IMR-90 (cell line): ENCODE results near the gene MOAP1. TPM values are rescaled to one million over a fixed set of nuclear protein-coding genes. Genes with fewer than 3 reads are reported as not detected.

Experiments used
- ATAC-seq: fragments of 200-7000 bp; cut with Tn5 transposase; 2 replicates; pipeline ENCODE4 v1.9.1; 2020; ENCODE audit warnings: low read depth, mild to moderate bottlenecking, moderate library complexity
- BruUV-seq: library from RNA; stranded (reverse); fragments of 400-500 nt; replicated peaks from 2 replicates; lab custom pipeline; 2021; lab: Mats Ljungman, UMichigan
- CTCF ChIA-PET: fragments of 300-600 bp; formaldehyde crosslinking; extraction: SDS; loops from one replicate; lab custom pipeline; 2021; ENCODE audit warnings: antibody characterized with exemption; lab: Yijun Ruan, JAX
- POLR2A ChIA-PET: fragments of 300-600 bp; sonication (Branson Sonifier 250); formaldehyde crosslinking; loops from one replicate; lab custom pipeline; 2022; ENCODE audit warnings: antibody characterized with exemption; ENCODE audit not compliant: unreplicated experiment; lab: Charles Lee
- DNase-seq: peaks from one replicate; pipeline ENCODE4 v3.0.0; 2013
- H2AFZ ChIP-seq: replicated peaks from 2 replicates; pipeline ENCODE3; 2013; ENCODE audit warnings: low read length, mild to moderate bottlenecking; ENCODE audit not compliant: poor library complexity
- H2AK5ac ChIP-seq: 2 replicates; pipeline ENCODE4 v1.6.1; 2013; ENCODE audit warnings: low read depth, low read length, inconsistent platforms
- H2AK9ac ChIP-seq: replicated peaks from 2 replicates; pipeline ENCODE3; 2013; ENCODE audit warnings: mild to moderate bottlenecking, low read depth, low read length, moderate library complexity; ENCODE audit not compliant: poor library complexity
- H2BK120ac ChIP-seq: 2 replicates; pipeline ENCODE4 v1.6.1; 2013; ENCODE audit warnings: low read depth, low read length, inconsistent platforms
- H2BK15ac ChIP-seq: 3 replicates; pipeline ENCODE4 v1.6.1; 2013; ENCODE audit warnings: low read depth, low read length, inconsistent platforms
- H2BK20ac ChIP-seq: 2 replicates; pipeline ENCODE4 v1.6.1; 2013; ENCODE audit warnings: low read depth, mild to moderate bottlenecking, inconsistent platforms, low read length, moderate library complexity
- H2BK5ac ChIP-seq: 2 replicates; pipeline ENCODE4 v1.6.1; 2013; ENCODE audit warnings: mild to moderate bottlenecking, low read depth, low read length, inconsistent platforms; ENCODE audit not compliant: poor library complexity, severe bottlenecking
- H3K14ac ChIP-seq: replicated peaks from 2 replicates; pipeline ENCODE4 v1.6.1; 2013; ENCODE audit warnings: low read depth, low read length, inconsistent platforms
- H3K18ac ChIP-seq: 2 replicates; pipeline ENCODE4 v1.6.1; 2013; ENCODE audit warnings: low read depth, low read length, control low read depth
- H3K23ac ChIP-seq: 2 replicates; pipeline ENCODE4 v1.6.1; 2013; ENCODE audit warnings: low read depth, low read length, inconsistent platforms
- H3K27ac ChIP-seq: 2 replicates; pipeline ENCODE4 v1.5.1; 2013; ENCODE audit warnings: mild to moderate bottlenecking, control low read depth, low read length; ENCODE audit not compliant: insufficient read depth
- H3K27me3 ChIP-seq: 2 replicates; pipeline ENCODE4 v1.6.1; 2013; ENCODE audit warnings: low read length; ENCODE audit not compliant: control insufficient read depth, insufficient read depth
- H3K36me3 ChIP-seq: 2 replicates; pipeline ENCODE4 v1.6.1; 2013; ENCODE audit warnings: low read length, mixed read lengths; ENCODE audit not compliant: control insufficient read depth, insufficient read depth
- H3K4ac ChIP-seq: 2 replicates; pipeline ENCODE4 v1.6.1; 2013; ENCODE audit warnings: low read depth, low read length, inconsistent platforms
- H3K4me1 ChIP-seq: 2 replicates; pipeline ENCODE4 v1.6.1; 2013; ENCODE audit warnings: low read length, mixed read lengths; ENCODE audit not compliant: control insufficient read depth, insufficient read depth
- H3K4me2 ChIP-seq: 2 replicates; pipeline ENCODE4 v1.6.1; 2013; ENCODE audit warnings: low read depth, mild to moderate bottlenecking, control low read depth, low read length, moderate library complexity
- H3K4me3 ChIP-seq: 2 replicates; pipeline ENCODE4 v1.5.1; 2013; ENCODE audit warnings: low read depth, mild to moderate bottlenecking, control low read depth, low read length, moderate library complexity; ENCODE audit not compliant: insufficient read depth
- H3K56ac ChIP-seq: 2 replicates; pipeline ENCODE4 v1.6.1; 2013; ENCODE audit warnings: low read length, inconsistent platforms; ENCODE audit not compliant: insufficient read depth; ENCODE audit errors: extremely low read depth
- H3K79me1 ChIP-seq, 2 experiments: 2 replicates each; pipeline ENCODE4 v1.6.1; 2013; ENCODE audit warnings: low read length in 2 of 2, inconsistent platforms in 1 of 2, low read depth in 1 of 2
- H3K9ac ChIP-seq: 2 replicates; pipeline ENCODE4 v1.6.1; 2013; ENCODE audit warnings: low read depth, low read length, control low read depth
- H3K9me1 ChIP-seq: 2 replicates; pipeline ENCODE4 v1.6.1; 2013; ENCODE audit warnings: low read length, inconsistent platforms; ENCODE audit not compliant: insufficient read depth
- H3K9me3 ChIP-seq: 2 replicates; pipeline ENCODE4 v1.6.1; 2013; ENCODE audit warnings: low read length; ENCODE audit not compliant: control insufficient read depth, insufficient read depth
- H4K20me1 ChIP-seq: 2 replicates; pipeline ENCODE4 v1.6.1; 2013; ENCODE audit warnings: low read length, inconsistent platforms; ENCODE audit not compliant: insufficient read depth
- H4K5ac ChIP-seq: 2 replicates; pipeline ENCODE4 v1.6.1; 2013; ENCODE audit warnings: mild to moderate bottlenecking, low read depth, low read length, control low read depth
- H4K8ac ChIP-seq, 2 experiments: 2 replicates each; pipeline ENCODE4 v1.6.1; 2013; ENCODE audit warnings: low read depth in 2 of 2, low read length in 2 of 2, control low read depth in 1 of 2, inconsistent platforms in 1 of 2
- H4K91ac ChIP-seq: 2 replicates; pipeline ENCODE4 v1.6.1; 2013; ENCODE audit warnings: low read depth, low read length, inconsistent platforms; ENCODE audit not compliant: insufficient read depth
- CHD1 ChIP-seq: IDR thresholded peaks from 2 replicates; pipeline ENCODE4 v1.6.1; 2012; ENCODE audit warnings: low read depth, low read length, improper control_type of control experiment
- ELK1 ChIP-seq: fragments of 150-350 bp; IDR thresholded peaks from 2 replicates; pipeline ENCODE4 v1.6.1; 2016; ENCODE audit warnings: low read depth, mild to moderate bottlenecking, low read length, moderate library complexity, borderline replicate concordance
- FOS ChIP-seq: fragments of 150-350 bp; IDR thresholded peaks from 2 replicates; pipeline ENCODE4 v1.6.1; 2016; ENCODE audit warnings: low read depth, low read length
- MAFK ChIP-seq: IDR thresholded peaks from 2 replicates; pipeline ENCODE4 v1.6.1; 2012; ENCODE audit warnings: low read depth, low read length, improper control_type of control experiment
- MAZ ChIP-seq: IDR thresholded peaks from 2 replicates; pipeline ENCODE4 v1.6.1; 2012; ENCODE audit warnings: low read depth, mild to moderate bottlenecking, low read length, improper control_type of control experiment, moderate library complexity, borderline replicate concordance
- MXI1 ChIP-seq: IDR thresholded peaks from 2 replicates; pipeline ENCODE4 v1.6.1; 2012; ENCODE audit warnings: low read depth, mild to moderate bottlenecking, low read length, moderate library complexity, borderline replicate concordance
- NFE2L2 ChIP-seq: fragments of 150-350 bp; IDR thresholded peaks from 2 replicates; pipeline ENCODE4 v1.6.1; 2016; ENCODE audit warnings: low read depth, mild to moderate bottlenecking, low read length
- POLR2A ChIP-seq: IDR thresholded peaks from 2 replicates; pipeline ENCODE4 v1.6.1; 2012; ENCODE audit warnings: mild to moderate bottlenecking, low read depth, low read length
- RAD21 ChIP-seq: IDR thresholded peaks from 2 replicates; pipeline ENCODE4 v1.6.1; 2012; ENCODE audit warnings: low read length, improper control_type of control experiment
- RCOR1 ChIP-seq: IDR thresholded peaks from 2 replicates; pipeline ENCODE4 v1.6.1; 2012; ENCODE audit warnings: mild to moderate bottlenecking, low read length, improper control_type of control experiment; ENCODE audit not compliant: insufficient replicate concordance
- SMC3 ChIP-seq: fragments of 150-350 bp; IDR thresholded peaks from 2 replicates; pipeline ENCODE4 v1.6.1; 2016; ENCODE audit warnings: low read depth, mild to moderate bottlenecking, antibody characterized with exemption, low read length, moderate library complexity
- USF2 ChIP-seq: fragments of 150-350 bp; IDR thresholded peaks from 2 replicates; pipeline ENCODE4 v1.6.1; 2017; ENCODE audit warnings: mild to moderate bottlenecking, antibody characterized with exemption, low read length, low read depth
- WGBS, 2 experiments: methylation state at CpG; one replicate each; pipeline versions ENCODE4 v1.1.5 to v1.1.7; 2013; ENCODE audit warnings: missing lambda C conversion rate in 2 of 2; ENCODE audit not compliant: insufficient read length in 1 of 2; ENCODE audit errors: extremely low coverage in 2 of 2; 5-methylcytosine and 5-hydroxymethylcytosine counted together
- dilution Hi-C: fragments of 300-500 bp; cut with HindIII; formaldehyde crosslinking; loops from one replicate; pipeline ENCODE4 v1.14.3; 2018; ENCODE audit warnings: low sequenced_read_pairs; ENCODE audit not compliant: unreplicated experiment
- in situ Hi-C: fragments of 300-500 bp; cut with MboI; formaldehyde crosslinking; loops from 3 replicates; pipeline ENCODE4 v1.14.3; 2019; ENCODE audit warnings: low sequenced_read_pairs, inconsistent platforms, mixed read lengths
- intact Hi-C: fragments of 100-400 bp; cut with micrococcal nuclease; formaldehyde crosslinking; loops from 2 replicates; pipeline ENCODE4 v1.10.0; 2022
- polyA plus RNA-seq, 3 experiments: library from polyadenylated mRNA; depleted of rRNA; stranded (reverse); fragments of >200 nt; gene quantifications; 2 replicates each; pipeline ENCODE4 v1.2.3, GENCODE V29; 2012; ENCODE audit warnings: low replicate concordance in 1 of 3
- total RNA-seq: library from RNA; depleted of rRNA; stranded (reverse); fragments of >200 nt; gene quantifications from 2 replicates; pipeline ENCODE4 v1.2.3, GENCODE V29; 2012
- TF ChIP-seq, protein P1 (sequence below): conservative IDR thresholded peaks from 2 replicates; pipeline ENCODE4 v1.5.1; 2012; ENCODE audit warnings: mild to moderate bottlenecking, low read depth, low read length, improper control_type of control experiment

MOAP1 gene
- total and polyA plus RNA-seq, 2 of the 4 experiments (the other 2 are of a cell fraction): 9.9 to 13.2 TPM

GRCh38 chr14:93155667-93156066 is 29.0 kb downstream of the MOAP1 start:
- TF ChIP-seq RAD21 (no peak), MAZ (no peak), ELK1 (no peak), SMC3 (no peak), USF2 (no peak), FOS (no peak), RCOR1 (no peak), POLR2A (no peak), MAFK (no peak), MXI1 (no peak), CHD1 (no peak), NFE2L2 (no peak)
- TF ChIP-seq, protein P1, sequence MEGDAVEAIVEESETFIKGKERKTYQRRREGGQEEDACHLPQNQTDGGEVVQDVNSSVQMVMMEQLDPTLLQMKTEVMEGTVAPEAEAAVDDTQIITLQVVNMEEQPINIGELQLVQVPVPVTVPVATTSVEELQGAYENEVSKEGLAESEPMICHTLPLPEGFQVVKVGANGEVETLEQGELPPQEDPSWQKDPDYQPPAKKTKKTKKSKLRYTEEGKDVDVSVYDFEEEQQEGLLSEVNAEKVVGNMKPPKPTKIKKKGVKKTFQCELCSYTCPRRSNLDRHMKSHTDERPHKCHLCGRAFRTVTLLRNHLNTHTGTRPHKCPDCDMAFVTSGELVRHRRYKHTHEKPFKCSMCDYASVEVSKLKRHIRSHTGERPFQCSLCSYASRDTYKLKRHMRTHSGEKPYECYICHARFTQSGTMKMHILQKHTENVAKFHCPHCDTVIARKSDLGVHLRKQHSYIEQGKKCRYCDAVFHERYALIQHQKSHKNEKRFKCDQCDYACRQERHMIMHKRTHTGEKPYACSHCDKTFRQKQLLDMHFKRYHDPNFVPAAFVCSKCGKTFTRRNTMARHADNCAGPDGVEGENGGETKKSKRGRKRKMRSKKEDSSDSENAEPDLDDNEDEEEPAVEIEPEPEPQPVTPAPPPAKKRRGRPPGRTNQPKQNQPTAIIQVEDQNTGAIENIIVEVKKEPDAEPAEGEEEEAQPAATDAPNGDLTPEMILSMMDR: no peak
- H3K14ac ChIP-seq: no peak overlapping the region
- H2AK5ac ChIP-seq: no peak overlapping the region
- in situ Hi-C loops: no loop called here
- BruUV-seq: no TSS peak
- no peaks in the 10 kb centered on the region for H3K4me1 ChIP-seq
- H4K8ac ChIP-seq: no peak overlapping the region
- no peak for ATAC-seq
- H4K5ac ChIP-seq: no peak overlapping the region
- no peak overlapping the region for H3K4me2 ChIP-seq
- no peak for DNase-seq
- H3K18ac ChIP-seq: no peak overlapping the region
- no CpG with 5 or more reads among the region's 2 CpGs for WGBS, 2 experiments
- H2BK120ac ChIP-seq: no peak overlapping the region
- no peaks in the 10 kb centered on the region for H3K79me1 ChIP-seq
- no peak overlapping the region for H3K27ac ChIP-seq
- no peaks in the 10 kb centered on the region for H3K36me3 ChIP-seq
- no peak overlapping the region for H2AK9ac ChIP-seq
- H3K4ac ChIP-seq: no peak overlapping the region
- no peak overlapping the region for H3K9ac ChIP-seq
- no peaks in the 10 kb centered on the region; the same call in 1 of the 2 replicates for H3K27me3 ChIP-seq
- no peak overlapping the region for H3K56ac ChIP-seq
- ChIA-PET POLR2A (no interaction called here), CTCF (interaction anchor here (0.7 kb wide), 1 partner anchor 1997 kb away, joined by 3 read pairs; no protein-coding TSS in a partner anchor)
- H4K20me1 ChIP-seq: no peaks in the 10 kb centered on the region
- no peak overlapping the region for H3K23ac ChIP-seq
- no peak overlapping the region for H2AFZ ChIP-seq
- H3K4me3 ChIP-seq: no peak overlapping the region
- no peak overlapping the region for H2BK20ac ChIP-seq
- H2BK15ac ChIP-seq: no peak overlapping the region
- dilution Hi-C loops: no loop called here
- H4K91ac ChIP-seq: no peak overlapping the region
- H3K9me1 ChIP-seq: no peaks in the 10 kb centered on the region
- H3K9me3 ChIP-seq: no peaks in the 10 kb centered on the region
- no peak overlapping the region for H2BK5ac ChIP-seq
- intact Hi-C loops: no loop called here
